ENCODE measurements around the gene HOXD3. TPM values are rescaled to one million over a fixed set of nuclear protein-coding genes. Genes with fewer than 3 reads are reported as not detected.

Gene HOXD3
- total and polyA plus RNA-seq, 2 of the 8 experiments (the other 6 are each of a cell fraction or from before 2014, with no cell fraction given): not detected

DNA sequence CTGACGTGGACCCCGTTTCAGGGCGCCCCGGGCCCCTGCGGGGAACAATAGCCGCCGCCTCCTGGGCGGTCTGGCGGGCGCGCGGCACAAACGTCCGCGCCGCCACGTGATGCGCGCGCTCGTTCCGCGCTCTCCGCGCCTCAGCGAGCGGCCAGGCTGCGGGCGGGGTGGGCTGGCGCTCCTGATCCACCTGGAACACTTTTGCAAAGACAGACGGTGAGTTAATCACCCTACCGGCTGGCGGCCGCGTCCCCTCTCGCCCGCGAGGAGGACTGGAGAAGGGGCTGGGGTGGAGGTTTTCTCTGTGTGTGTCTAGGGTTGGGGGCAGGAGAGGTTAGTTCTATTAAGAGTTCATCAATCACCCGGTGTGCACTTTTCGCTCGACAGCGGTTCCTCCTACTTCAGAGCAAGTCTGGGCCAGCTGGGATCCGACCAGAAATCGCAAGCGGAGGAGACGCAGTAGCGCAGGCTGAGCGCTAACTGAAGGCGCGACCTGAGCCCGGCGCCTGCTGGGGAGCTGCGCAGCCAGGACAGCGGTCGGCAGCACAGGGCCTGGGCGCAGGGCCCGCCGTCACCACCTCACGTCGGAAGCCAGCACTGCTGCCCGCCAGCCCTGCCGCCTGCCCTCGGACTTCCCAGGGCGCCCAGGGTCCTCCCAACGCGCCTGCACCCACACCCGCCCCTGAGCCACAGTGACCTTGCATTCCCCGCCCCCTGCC, 21.1 kb downstream of the HOXD3 start (continued):
- TF ChIP-seq ASH2L (IDR thresholded peaks at IDR 0.05; ENCODE audit: low read length) (peak; percentile 35), BCL11A (IDR thresholded peaks at IDR 0.05; ENCODE audit: low read depth in 2 of 2, low read length in 2 of 2) (no peak), SIN3A (conservative IDR thresholded peaks at IDR 0.05 in 1 of 2, IDR thresholded peaks at IDR 0.05 in 1 of 2; ENCODE audit: low read depth in 1 of 2, low read length in 2 of 2) (no peak), GTF2F1 (IDR thresholded peaks at IDR 0.05; ENCODE audit: borderline replicate concordance, low read depth, low read length) (no peak), SUZ12 (IDR thresholded peaks at IDR 0.05; ENCODE audit: low read length) (peak; percentile 97), JUND (IDR thresholded peaks at IDR 0.05; ENCODE audit: low read length) (no peak), CBX5 (IDR thresholded peaks at IDR 0.05; ENCODE audit: low read depth, low read length) (no peak), POU5F1 (IDR thresholded peaks at IDR 0.05; ENCODE audit: low read depth, low read length) (no peak), SP4 (IDR thresholded peaks at IDR 0.05; ENCODE audit: low read length) (no peak), CTBP2 (IDR thresholded peaks at IDR 0.05; ENCODE audit: borderline replicate concordance, insufficient read depth, insufficient read length, low read length) (peak; percentile 78), RFX5 (IDR thresholded peaks at IDR 0.05; ENCODE audit: borderline replicate concordance, low read depth, low read length) (no peak), RXRA (IDR thresholded peaks at IDR 0.05; ENCODE audit: insufficient read depth, low read depth, low read length) (no peak), BRCA1 (IDR thresholded peaks at IDR 0.05; ENCODE audit: low read depth, low read length) (no peak), EZH2 (IDR thresholded peaks at IDR 0.05; ENCODE audit: low read depth, low read length, severe bottlenecking) (peak; percentile 92), TAF1 (IDR thresholded peaks at IDR 0.05; ENCODE audit: low read depth, low read length) (no peak)
- TF ChIP-seq, protein P1, sequence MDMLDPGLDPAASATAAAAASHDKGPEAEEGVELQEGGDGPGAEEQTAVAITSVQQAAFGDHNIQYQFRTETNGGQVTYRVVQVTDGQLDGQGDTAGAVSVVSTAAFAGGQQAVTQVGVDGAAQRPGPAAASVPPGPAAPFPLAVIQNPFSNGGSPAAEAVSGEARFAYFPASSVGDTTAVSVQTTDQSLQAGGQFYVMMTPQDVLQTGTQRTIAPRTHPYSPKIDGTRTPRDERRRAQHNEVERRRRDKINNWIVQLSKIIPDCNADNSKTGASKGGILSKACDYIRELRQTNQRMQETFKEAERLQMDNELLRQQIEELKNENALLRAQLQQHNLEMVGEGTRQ (IDR thresholded peaks at IDR 0.05; ENCODE audit: low read length): peak; percentile 73
